ENCODE results near the gene GUCD1.
"Not testable (repeated sequence)": the region's sequence is repeated elsewhere in the genome, so short reads cannot be mapped to it uniquely, and the experiment has no call there.

The GUCD1 gene

GRCh38 chr22:24554313-24555164 lies at the start of gene GUCD1:
Gene GUCD1 (minus strand): TSS chr22:24555138. CDS start chr22:24554991, 147 bp downstream.
- DNase-seq (ENCODE audit: low spot score), result peak; percentile 63

- peak; percentile 62 for DNase-seq (ENCODE audit: low spot score)
These were observed 49.1 kb upstream of the GUCD1 start for GRCh38 chr22:24603770-24604629.

GRCh38 chr22:24602847-24603769 lies 48.2 kb upstream of the GUCD1 start, which contains the start of gene GGT1:
Gene GGT1 (plus strand): TSS chr22:24603193. CDS start chr22:24611082, 7,889 bp downstream.
- peak; percentile 52 for DNase-seq (ENCODE audit: low spot score)

- DNase-seq (ENCODE audit: low spot score), result not testable (repeated sequence)
These were observed 47.3 kb upstream of the GUCD1 start for GRCh38 chr22:24602105-24602749.

GRCh38 chr22:24601217-24602104 lies 46.5 kb upstream of the GUCD1 start:
- no peak for DNase-seq (ENCODE audit: low spot score)

GRCh38 chr22:24599958-24600715 lies 45.2 kb upstream of the GUCD1 start:
- not testable (repeated sequence) for DNase-seq (ENCODE audit: low spot score)

GRCh38 chr22:24599514-24599913 lies 44.6 kb upstream of the GUCD1 start:
- DNase-seq (ENCODE audit: low spot score), result no peak

- not testable (repeated sequence) for DNase-seq (ENCODE audit: low spot score)
These were observed 42.1 kb upstream of the GUCD1 start for GRCh38 chr22:24597076-24597475.

- DNase-seq (ENCODE audit: low spot score), result no peak
These were observed 40.9 kb upstream of the GUCD1 start for GRCh38 chr22:24595863-24596262.

GRCh38 chr22:24595228-24595627 lies 40.3 kb upstream of the GUCD1 start:
- no peak for DNase-seq (ENCODE audit: low spot score)

- DNase-seq (ENCODE audit: low spot score), result peak; percentile 53
These were observed 39.7 kb upstream of the GUCD1 start for GRCh38 chr22:24594569-24595120.

- peak; percentile 44 for DNase-seq (ENCODE audit: low spot score)
These were observed 39.1 kb upstream of the GUCD1 start for GRCh38 chr22:24593836-24594568.

- not testable (repeated sequence) for DNase-seq (ENCODE audit: low spot score)
These were observed 38.6 kb upstream of the GUCD1 start for GRCh38 chr22:24593559-24593835.

- DNase-seq (ENCODE audit: low spot score), result peak; percentile 90
These were observed 38.1 kb upstream of the GUCD1 start, which contains the start of gene LRRC75B for GRCh38 chr22:24592851-24593558. Gene LRRC75B (minus strand): TSS chr22:24593073. CDS start chr22:24593039, 34 bp downstream.

GRCh38 chr22:24592058-24592850 lies 37.3 kb upstream of the GUCD1 start:
- DNase-seq (ENCODE audit: low spot score), result peak; percentile 50

GRCh38 chr22:24591286-24591830 lies 36.4 kb upstream of the GUCD1 start:
- DNase-seq (ENCODE audit: low spot score), result no peak
